Activated naive CD4-positive, alpha-beta T cell treated with anti-CD3 and anti-CD28 coated beads, Interleukin-2, amount 50 U/mL, for 16 hours (primary cell): Measurements from ENCODE around the gene CHRNG.
"Not testable (repeated sequence)": the region's sequence is repeated elsewhere in the genome, so short reads cannot be mapped to it uniquely, and the experiment has no call there.

Source experiments
- DNase-seq: peaks from one replicate; pipeline ENCODE4 v3.0.0-alpha.2; 2020

Gene CHRNG

DNA sequence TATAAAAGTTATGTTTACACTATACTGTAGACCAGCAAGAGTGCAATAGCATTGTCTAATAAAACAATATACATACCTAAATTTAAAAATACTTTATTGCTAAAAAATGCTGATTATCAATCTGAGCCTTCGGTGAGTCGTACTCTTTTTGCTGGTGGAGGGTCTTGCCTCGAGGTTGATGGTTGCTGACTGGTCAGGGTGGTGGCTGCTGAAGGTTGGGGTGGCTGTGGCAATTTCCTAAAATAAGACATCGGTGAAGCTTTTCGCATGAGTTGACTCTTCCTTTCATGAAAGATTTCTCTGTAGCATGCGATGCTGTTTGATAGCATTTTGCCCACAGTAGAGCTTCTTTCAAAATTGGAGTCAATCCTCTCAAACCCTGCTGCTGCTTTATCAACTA lies 8.5 kb downstream of the CHRNG start:
- DNase-seq = no peak

DNA sequence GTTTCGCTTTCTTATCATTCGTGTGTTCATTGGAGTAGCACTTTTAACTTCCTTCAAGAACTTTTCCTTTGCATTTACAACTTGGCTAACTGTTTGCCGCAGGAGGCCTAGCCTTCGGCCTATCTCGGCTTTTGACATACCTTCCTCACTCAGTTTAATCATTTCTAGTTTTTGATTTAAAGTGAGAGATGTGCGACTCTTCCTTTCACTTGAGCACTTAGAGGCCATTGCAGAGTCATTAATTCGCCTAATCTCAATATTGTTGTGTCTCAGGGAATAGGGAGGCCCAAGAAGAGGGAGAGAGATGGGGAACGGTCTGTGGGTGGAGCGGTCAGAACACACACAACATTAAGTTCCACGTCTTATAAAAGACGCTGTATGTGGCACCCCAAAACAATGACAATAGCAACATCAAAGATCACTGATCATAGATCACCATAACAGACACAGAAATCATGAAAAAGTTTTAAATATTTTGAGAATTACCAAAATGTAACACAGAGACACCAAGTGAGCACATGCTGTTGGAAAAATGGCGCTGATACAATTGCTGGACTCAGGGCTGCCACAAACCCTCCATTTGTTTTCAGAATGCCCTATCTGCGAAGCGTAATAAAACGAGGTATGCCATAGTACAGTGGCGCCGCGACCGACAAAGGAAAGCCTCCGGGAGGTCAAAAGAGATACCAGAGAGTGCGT lies 10.3 kb downstream of the CHRNG start:
- no peak for DNase-seq

DNA sequence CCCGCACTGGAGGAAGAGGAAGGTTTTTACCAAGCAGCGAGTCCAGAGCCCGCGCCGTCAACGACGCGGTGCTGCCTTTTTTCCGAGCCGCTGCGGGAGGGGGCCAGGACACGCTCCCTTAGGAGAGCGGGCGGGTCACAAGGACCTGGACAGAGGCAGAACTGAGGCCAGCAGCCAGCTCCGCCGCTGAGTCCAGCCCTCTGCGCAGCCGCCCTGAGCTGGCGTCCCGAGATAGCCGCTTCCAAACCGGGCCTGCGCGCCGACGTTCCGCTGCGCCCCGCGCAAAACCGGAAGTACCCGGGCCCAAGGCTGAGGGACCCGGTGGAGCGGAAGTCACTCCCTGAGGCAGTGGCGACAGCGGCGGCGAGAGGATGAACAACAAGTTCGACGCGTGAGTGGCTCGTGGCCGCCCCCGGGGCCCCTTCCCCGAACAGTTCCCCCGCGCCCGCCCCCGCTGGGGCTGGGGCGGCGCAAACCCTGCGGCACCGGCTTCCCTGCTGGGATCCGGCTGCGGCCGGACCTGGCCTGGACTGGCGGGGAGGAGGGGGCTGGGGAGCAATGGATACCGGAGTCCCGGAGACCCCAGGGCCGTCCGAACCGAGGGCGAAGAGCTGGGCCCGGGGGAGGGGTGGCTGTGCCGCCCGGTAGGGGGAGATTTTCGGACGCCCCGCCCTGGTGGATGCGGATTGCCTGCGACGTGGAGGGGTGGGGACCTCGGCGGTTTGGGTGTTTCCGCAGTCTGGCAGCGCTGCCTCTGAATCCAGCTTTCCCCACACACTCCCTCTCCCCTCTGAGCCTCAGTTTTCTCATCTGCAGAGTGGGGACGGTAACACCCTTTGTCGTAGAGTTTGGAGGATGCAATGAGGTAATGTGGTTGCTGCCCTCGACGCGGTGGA lies 11.1 kb downstream of the CHRNG start, which contains the start of the genes EIF4E2 and TIGD1:
Gene EIF4E2, plus strand, starts transcription at position 336 of the 896 bp plus-strand sequence. Its CDS starts 36 bp downstream, at position 372.
Gene TIGD1, minus strand, starts transcription at position 204 of the 896 bp plus-strand sequence. CDS start 675 bp downstream, outside the sequence.
- peak; percentile 95 for DNase-seq

DNA sequence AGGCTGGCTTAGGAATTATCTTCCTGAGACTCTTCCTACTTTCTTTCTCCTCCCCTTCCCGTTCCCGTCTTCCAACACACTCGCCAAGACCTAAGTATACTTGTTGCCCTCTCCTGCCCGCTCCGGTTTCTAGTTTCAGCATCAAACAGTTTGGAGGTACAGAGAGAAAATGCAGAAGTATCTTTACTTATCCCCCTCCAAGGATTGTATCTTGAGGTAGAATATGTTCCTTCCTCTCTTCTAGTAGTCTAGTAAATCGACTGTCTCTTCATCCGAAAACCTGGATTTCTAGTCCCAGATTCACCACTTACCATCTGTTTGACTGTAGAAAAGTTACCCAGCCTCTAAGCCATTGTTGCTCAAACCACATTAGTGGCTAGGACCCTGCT lies 11.8 kb downstream of the CHRNG start:
- no peak for DNase-seq

DNA sequence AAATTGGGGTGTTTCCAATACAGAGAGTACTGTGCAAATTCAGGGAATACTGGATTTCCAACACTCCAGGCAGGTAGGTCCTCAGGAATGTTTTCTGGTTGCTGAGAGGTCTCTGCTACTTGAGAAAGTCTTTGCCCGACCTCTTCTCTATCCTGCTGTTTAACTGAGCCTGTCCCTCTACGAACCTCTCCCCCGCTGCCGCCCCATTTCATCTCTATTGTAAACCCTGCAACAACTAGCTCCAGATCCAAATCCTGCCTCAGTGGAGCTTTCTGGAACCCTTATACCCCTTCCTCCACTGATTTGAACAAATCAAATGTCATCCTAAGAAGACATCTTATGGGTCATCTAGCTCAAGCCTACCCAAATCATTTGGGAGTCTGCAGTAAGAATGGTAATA lies 12.3 kb downstream of the CHRNG start:
- no peak for DNase-seq

DNA sequence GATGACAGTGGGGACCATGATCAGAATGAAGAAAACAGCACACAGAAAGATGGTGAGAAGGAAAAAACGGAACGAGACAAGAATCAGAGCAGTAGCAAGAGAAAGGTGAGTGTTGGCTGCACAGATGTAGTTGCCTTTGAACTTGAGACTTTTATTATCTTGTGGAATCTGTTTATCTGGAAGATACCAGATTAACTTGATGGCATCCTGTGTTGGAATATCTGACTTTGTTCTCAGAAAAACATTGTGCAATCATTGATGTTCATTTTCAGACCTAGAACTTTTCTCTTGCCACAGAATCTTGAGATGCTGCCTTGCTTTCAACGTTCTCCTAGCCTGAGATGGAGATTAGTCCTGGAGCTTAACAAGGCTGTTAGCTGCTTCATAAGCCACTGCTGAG lies 16.9 kb downstream of the CHRNG start:
- DNase-seq = no peak

DNA sequence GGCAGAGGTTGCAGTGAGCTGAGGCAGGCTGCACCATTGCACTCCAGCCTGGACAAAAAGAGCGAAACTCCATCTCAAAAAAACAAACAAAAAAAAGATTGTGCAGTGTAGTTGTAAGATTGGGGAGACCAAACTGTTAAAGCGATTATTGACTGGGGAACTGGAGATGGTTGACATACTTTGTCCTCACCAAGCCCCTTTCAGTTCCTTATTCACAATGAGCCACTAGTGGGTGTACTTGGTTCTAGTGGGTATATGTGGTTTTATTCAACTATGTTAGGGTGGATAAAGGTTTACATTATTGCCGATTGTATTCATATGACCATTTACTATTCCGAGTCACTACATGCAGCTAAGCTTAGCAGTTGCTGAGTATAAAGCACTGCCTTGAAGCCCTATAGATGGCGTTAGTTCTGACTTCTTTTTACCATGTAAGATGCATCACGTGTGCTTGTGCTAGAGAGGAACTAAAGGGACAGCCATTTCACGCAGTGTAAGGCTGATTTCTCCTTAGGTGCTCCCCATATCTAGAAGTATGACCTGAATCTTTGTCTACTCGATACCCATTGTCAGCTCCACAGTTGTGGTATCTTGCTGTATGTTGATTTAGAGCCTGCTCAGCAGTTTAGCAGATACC lies 23.1 kb downstream of the CHRNG start:
- DNase-seq = no peak

DNA sequence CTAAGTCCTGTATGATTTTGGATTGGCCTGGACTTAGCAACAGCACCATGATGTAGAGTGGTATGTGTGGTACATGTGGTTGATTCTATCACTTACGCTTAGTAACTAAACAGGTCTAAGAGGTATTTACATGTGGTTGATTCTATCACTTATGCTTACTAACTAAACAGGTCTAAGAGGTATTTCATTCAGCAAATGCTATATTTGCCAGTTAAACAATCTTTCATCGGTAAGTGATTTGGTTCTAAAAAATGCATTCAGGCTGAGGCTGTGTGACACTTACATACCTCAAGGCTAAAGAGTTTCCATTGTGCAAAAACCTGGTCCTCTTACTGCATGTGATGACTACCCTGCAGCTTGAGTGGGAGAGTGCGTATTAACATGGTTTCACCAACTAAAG lies 24.1 kb downstream of the CHRNG start:
- DNase-seq = no peak

DNA sequence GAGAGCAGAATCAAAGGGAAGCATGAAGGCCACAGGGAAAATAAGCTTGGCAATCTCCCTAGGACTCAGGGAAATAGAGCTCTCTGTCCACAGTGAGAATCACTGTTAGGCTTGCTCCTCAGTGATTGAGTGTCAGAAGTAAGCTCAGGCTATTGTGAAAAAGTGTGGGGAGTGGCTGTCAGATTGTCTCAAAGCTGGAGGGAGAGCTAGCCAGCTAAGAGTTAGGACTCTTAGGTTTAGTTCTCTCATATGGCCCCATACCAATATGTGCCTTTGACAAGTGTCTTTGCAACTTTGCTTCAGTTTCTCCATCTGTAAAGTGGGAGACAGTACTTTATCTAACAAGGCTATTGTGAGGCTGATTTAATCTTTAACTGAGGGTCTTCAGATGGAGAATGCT lies 28.2 kb downstream of the CHRNG start:
- DNase-seq = no peak

DNA sequence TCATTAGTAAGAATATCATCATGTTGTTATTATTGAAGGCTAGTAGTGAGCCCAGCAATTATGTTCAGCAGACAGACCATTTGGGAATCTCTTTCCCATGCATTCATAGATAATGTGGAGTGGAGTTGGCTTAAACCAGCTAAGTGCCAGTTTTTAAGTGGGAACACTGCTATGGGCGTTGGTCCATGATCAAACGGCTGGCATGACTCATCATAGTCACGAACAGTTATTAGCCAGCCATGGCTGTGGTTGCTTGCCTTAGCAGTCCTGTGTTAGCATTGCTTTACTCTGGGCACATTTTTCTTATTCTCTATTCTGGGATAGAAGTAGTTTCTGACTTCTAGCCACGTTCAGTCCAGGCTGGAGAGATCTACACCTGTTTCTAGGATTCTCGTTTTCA lies 28.7 kb downstream of the CHRNG start:
- no peak for DNase-seq

DNA sequence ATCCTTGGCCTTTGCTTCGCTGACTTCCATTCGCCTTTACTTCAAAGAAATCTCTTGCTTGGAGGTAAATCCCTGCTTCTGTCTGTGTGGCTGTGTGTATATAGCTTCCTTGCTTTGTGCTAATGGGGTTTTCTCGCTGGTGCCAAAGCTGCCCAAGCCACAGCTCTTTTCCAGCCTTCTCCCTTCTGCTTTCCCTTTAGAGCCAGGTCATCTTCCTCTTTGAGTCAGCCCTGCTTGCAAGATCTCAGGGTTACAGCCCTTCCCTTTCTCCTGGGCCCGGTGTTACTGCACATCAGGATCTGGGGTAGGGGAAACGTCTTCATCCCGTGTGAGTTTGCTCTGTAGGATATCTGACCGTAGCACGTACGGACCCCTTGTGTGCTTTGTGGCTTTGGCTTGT lies 30.0 kb downstream of the CHRNG start:
- DNase-seq = no peak

DNA sequence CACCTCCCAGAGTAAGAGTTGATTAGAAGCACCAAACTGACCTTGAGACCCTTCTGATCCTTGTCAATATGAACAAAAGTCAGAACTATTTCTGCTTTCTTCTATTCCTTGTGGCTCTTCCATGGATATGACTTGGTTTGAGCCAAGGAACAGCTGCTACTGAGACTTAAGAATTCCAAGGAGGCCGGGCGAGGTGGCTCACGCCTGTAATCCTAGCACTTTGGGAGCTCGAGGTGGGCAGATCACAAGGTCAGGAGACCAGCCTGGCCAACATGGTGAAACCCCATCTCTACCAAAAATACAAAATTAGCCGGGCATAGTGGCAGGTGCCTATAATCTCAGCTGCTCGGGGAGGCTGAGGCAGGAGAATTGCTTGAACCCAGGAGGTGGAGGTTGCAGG lies 31.0 kb downstream of the CHRNG start:
- DNase-seq = not testable (repeated sequence)

DNA sequence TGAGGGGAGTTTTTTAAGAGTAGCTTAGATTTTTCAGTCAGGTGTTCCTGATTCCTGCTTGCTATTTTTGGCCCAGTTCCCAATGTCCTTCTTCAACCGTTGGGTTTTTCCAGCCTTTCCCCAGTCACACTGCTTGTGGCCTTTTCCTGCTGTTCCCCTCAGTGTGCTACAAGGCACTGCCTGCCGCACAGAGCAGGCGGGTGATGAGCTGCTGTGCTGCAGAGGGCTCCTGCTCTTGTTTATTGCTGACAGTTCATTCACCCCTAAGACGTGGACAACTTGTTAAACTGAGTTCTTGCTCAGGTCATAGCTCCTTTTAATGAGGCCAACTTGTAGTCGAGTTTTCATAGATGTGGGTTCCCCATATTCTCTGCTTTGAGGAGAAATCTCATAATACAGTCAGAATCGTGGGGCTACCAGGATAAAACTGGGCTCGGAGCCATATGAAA lies 31.6 kb downstream of the CHRNG start:
- no peak for DNase-seq

DNA sequence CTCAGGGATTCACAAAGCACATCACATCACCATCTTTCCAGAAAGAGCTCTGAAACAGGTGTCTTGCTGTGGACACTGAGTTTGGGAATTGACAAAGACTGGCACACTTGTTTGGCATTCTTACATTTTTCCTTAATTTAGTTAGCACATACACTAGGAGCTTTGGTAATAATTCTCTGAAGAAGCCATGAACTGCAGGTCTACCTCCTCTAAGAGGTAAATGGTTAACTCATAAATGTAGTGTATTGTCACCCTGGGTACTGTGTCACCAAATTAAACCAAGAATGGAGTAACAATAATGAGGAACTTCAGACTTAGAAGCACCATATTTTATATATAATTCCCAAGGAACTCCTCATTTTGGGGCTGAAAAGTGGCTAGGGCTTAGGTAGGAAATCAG lies 33.5 kb downstream of the CHRNG start:
- no peak for DNase-seq

DNA sequence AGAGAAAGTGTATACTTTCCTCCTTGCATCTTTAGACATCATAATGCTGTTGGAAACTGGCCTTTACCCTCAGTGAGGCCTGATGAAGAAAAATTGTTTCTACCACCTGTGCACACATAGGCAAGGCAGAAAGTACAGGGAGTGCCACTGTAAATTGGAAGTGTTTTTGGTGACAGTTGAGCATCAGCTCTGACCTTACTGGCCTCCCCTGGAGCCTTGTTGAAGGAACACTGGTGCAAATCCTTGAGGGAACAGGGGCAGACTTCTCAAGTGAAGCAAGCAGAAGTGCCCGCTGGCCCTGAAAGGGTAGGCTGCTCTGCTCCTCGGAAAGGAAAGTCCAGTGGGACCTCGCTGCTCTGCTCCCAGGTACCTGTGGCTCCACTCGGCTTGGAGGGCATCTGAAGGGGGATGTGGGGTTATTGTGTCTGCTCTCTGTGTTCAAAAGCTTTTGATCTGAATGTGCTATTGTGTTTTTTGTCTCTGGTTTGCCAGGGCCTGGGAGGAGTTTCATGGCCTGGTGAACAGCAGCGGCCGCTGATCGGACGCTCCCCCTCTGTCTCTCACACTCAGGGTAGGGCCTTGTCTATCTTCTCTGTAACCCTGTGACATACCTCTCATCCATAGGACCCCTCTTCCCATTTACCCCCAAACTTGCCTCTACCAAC lies 34.4 kb downstream of the CHRNG start:
- DNase-seq = no peak

DNA sequence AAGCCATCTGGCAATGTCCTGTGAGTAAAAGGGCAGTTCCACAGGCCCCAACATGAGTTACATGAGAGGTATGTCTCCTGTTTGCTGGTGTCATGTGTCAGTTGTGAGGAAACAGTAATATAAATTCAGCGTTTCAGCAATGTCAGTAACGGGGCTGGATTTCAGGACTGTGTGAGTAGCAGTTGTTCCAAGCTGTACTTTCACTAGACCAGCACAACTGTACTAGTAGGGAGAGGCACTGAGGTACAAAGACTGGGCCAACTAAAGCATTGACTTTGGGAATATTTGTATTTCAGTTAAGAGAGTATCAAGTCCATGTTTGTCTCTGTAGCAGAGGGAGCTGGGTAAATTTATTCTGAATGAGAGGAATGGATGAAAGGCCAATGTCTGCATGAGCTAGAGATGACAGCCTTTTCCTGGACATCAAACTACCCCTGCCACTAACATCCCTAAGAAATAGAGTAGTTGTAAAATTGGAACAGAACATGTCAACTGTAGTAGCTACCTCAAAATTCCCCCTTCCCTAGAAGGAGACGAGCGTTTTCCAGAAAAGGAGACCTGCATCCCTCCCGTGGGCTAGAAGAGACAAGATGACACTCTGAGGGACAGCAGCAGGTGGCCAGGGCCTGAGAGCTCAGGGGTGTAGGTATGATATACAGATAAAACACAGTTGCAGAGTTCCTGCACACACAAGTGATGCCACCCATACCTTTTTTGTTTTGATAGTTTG lies 35.3 kb downstream of the CHRNG start:
- no peak for DNase-seq

DNA sequence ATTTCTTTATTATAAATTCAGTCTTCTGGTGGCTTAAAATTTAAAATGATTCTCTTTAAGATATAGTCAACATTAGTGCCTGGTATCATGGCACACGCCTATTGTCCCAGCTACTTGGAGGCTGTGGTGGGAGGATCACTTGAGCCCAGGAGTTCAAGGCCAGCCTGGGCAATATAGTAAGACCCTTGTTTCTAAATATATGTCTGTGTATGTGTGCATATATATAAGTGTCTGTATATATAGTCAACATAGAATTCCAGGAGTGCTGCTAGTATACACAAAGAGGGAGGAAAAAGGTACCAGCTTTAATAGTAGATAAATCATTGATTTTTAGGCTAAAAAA lies 35.9 kb downstream of the CHRNG start:
- DNase-seq = no peak

DNA sequence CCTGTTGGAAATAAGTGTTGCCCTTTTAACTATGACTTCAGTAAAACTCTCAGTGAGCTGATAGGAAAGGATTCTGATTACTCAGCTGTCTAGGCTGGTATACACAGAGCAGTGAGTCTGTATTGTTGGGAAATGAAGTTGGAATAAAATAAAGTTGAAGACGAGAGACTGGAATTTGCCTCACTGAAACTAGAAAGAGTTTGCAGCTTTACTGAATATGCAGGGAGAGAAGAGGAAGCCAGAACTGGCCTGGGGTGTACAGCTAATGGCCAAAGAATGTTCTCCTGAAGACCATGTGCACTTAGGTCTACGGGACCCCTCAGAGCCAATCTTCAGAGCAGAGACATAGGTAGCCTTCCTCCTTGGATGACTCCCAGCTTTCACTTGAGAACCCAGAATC lies 37.5 kb downstream of the CHRNG start:
- no peak for DNase-seq

DNA sequence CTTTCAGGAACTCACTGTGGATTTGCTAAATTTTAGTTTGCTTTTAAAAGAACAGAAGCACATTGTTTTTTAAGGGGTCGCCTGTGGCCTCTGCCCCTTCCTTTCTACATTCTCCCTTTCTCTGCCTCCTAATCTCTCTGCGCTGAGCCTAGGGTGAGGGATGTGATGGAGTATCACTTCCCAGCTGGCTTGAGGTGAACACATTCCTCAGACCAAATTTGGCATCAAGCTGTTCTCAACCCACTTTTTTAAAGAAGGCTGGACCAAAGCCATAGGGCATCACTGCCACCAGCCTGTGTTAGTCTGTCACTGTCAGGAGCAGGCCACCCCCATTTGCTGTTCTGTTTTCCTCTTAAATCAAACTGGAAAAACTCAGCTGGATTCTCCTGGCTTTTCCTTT lies 38.3 kb downstream of the CHRNG start:
- DNase-seq = no peak

DNA sequence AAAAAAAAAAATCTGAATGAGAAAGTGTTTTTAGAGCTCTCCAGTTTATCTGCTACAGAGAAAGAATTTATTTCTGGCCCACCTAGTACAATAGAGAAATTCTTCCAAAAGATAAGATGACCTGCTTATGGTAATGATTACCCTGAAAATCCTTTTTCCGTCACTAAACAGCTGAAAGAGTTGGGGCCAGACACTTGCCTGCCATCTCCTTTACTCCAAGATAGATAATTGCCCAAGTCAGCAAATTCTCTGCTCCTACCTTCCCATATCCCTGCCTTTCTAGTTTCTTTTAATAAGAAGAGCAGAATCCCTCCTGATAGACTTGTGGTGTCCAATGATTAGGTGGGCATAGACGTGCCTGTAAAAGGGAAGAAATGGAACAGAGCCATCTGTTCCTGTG lies 39.1 kb downstream of the CHRNG start:
- DNase-seq = no peak

DNA sequence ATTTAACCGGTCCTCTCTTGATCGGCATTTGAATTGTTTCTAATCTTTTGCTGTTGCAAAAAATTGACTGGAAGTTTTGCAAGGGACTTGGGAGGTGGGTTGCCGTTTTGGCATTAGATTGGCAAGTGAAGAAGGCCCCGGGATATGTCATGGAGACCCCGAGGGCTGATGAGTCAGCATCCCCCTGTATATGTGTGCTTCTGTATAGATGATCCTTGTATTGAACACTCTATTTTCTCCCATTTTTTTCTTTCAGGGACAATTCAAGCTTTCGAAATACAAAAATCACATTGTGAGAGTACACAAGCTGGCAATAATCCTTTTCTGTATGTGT lies 41.1 kb downstream of the CHRNG start:
- no peak for DNase-seq

DNA sequence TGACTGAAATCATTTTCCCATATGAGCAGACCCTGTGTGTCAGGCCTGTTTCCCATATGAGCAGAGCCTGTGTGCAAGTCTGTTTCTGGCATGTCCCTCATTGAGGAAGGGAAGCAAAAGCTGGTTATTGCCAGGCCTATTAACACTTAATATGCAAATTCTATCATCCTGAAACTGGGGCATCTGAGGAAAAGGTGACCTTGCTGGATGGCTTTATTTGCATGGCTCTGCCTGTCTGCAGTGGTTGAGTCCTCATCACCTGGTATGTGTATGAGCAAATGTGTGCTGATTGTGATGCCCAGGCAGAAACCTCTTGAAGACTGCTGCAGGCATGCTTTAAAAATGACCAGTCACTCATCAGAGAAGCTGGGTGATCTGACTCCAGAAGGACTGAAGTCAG lies 42.2 kb downstream of the CHRNG start:
- DNase-seq = no peak

DNA sequence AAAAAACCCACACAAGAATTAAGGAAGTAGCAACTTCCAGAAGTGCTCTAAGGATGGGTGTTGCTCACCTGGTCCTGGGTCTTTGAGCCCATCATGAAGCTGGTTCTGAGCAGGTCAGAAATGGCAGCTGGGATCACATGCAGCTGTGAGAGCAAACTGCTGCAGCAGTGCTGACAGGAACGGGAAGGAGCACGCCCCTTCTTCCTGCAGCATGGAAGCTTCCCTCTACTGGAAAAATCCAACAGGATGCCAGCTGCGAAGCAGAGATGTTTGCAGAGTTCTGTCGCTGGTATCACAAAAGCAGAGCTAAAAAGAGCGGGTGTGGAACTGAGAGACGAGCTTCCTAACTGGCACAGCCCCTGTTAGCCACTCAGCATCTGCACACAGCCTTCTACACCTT lies 44.7 kb downstream of the CHRNG start:
- no peak for DNase-seq
